Measurements from ENCODE around the gene SLC5A6.

The SLC5A6 gene

DNA sequence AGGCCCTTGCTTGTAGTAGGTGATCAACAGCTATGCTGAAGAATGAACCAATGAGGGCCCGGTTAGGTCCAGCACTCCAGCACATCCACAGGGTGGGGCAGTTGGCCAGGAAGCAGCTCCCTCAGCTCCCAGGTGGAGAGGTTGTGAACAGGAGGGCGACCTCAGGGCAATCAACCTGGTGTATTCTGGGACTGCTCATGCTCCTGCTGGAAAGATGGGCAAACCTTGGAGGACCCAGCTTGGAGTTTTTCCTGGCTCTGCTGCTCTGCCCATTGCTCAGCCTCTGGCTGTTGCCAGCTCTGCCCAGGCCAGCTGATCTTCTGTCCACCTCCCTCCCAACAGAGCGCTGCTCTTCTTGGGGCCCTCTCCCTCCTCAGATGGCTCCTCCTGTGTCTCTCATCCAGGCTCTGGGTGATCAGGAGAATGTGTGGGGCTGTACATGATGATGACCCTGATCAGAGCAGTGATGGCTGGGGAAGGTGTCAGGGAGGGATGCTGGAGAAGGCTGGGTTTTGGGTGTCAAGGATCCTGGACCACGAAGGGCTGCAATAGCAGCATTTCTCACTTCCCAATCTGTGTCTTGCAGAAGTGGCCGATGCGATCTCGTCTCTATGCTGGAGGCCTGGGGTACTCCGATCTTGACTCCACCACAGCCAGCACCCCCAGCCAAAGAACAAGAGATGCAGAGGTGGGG is 59.8 kb downstream of the SLC5A6 start:
- TF ChIP-seq POLR2A (IDR thresholded peaks at IDR 0.05; ENCODE audit: low read depth, low read length) = no peak
- no peak for TF ChIP-seq TAF1 (IDR thresholded peaks at IDR 0.05; ENCODE audit: low read depth, low read length)
- no peak for TF ChIP-seq POLR2AphosphoS5 (IDR thresholded peaks at IDR 0.05; ENCODE audit: low read depth, low read length)
- TF ChIP-seq PAX5 (IDR thresholded peaks at IDR 0.05; ENCODE audit: insufficient read depth, low read length, severe bottlenecking) = no peak
- TF ChIP-seq SPI1 (IDR thresholded peaks at IDR 0.05; ENCODE audit: low read depth, low read length) = no peak
- TF ChIP-seq POU2F2 (IDR thresholded peaks at IDR 0.05; ENCODE audit: low read depth, low read length) = no peak
- FAIRE-seq (no peak), DNase-seq (ENCODE audit: insufficient read length, low spot score) (no peak)

DNA sequence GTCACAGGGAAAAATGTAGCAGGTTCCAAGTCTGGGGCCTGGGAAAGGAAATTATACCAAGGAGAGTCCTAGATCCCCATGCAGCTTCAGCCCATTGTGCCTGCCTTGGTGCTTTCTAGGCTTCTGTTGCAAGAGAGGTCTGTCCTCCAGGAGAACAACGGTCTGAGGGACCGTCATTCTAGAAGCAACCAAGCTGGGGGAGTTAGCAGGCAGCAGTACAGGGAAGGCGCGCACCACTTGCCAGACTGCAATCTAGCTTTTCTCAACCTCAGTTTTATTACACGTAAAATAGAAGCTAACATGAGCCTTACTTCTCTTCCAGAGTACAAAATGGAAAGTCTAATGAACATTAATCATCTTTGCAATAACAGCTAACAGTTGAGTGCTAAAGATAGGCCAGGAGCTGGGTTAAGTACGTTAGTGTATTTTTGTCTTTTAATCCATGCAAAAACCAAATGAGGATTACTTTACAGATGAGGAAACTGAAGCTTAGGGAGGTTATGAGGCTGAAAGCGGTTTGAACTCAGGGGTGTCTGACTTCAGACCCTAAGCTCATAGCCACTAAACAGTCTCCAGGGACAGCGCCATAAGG is 61.3 kb downstream of the SLC5A6 start:
- DNase-seq (ENCODE audit: insufficient read length, low spot score) (no peak), FAIRE-seq (no peak)
- TF ChIP-seq SPI1 (IDR thresholded peaks at IDR 0.05; ENCODE audit: low read depth, low read length) = no peak
